Measurements from ENCODE around the gene HBD.
A peak's percentile ranks its signal among the peaks of the same experiment; 100 is the strongest.

HBD gene

DNA sequence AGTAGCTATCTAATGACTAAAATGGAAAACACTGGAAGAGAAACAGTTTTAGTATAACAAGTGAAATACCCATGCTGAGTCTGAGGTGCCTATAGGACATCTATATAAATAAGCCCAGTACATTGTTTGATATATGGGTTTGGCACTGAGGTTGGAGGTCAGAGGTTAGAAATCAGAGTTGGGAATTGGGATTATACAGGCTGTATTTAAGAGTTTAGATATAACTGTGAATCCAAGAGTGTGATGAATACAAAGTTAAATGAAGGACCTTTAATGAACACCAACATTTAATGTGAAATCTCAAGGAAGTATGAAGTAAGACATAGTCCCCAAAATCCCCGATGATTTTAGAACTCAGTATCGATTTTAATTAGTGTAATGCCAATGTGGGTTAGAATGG is 3.1 kb upstream of the HBD start:
- H3K9me3 ChIP-seq (ENCODE audit: control insufficient read depth, insufficient read depth, low read depth, low read length): no peaks in the 10 kb centered on the region
- no peaks in the 10 kb centered on the region for H3K4me1 ChIP-seq (ENCODE audit: control insufficient read depth, insufficient read depth, low read length)
- TF ChIP-seq ZNF549 (tag by site-specific recombination; IDR thresholded peaks at IDR 0.05) (no peak), ZFHX2 (tag by site-specific recombination; conservative IDR thresholded peaks at IDR 0.05) (no peak), ZNF610 (tag by site-specific recombination; IDR thresholded peaks at IDR 0.05; ENCODE audit: borderline replicate concordance) (no peak), ZNF211 (tag by site-specific recombination; IDR thresholded peaks at IDR 0.05; ENCODE audit: low read depth) (no peak), ZNF654 (tag by site-specific recombination; IDR thresholded peaks at IDR 0.05; ENCODE audit: low read depth) (no peak), PATZ1 (tag by site-specific recombination; IDR thresholded peaks at IDR 0.05) (no peak), ZNF626 (tag by site-specific recombination; IDR thresholded peaks at IDR 0.05) (no peak), ZNF174 (tag by site-specific recombination; IDR thresholded peaks at IDR 0.05) (no peak), KLF8 (tag by site-specific recombination; IDR thresholded peaks at IDR 0.05) (no peak), ZNF561 (tag by site-specific recombination; IDR thresholded peaks at IDR 0.05; ENCODE audit: borderline replicate concordance) (no peak), SETDB1 (IDR thresholded peaks at IDR 0.05; ENCODE audit: insufficient read length, low read length) (no peak), ZNF202 (tag by site-specific recombination; IDR thresholded peaks at IDR 0.05; ENCODE audit: borderline replicate concordance) (no peak)
- TF ChIP-seq, protein P1, sequence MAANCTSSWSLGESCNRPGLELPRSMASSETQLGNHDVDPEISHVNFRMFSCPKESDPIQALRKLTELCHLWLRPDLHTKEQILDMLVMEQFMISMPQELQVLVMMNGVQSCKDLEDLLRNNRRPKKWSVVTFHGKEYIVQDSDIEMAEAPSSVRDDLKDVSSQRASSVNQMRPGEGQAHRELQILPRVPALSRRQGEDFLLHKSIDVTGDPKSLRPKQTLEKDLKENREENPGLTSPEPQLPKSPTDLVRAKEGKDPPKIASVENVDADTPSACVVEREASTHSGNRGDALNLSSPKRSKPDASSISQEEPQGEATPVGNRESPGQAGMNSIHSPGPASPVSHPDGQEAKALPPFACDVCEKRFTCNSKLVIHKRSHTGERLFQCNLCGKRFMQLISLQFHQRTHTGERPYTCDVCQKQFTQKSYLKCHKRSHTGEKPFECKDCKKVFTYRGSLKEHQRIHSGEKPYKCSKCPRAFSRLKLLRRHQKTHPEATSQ (tag by site-specific recombination; IDR thresholded peaks at IDR 0.05): no peak
- no peak overlapping the region for H3K27ac ChIP-seq (ENCODE audit: extremely low read depth, low read depth, low read length)
- no peaks in the 10 kb centered on the region for H3K36me3 ChIP-seq (ENCODE audit: control insufficient read depth in 2 of 2, insufficient read depth in 1 of 2, low read length in 2 of 2)
- H3K4me3 ChIP-seq (ENCODE audit: low read depth, low read length): no peak overlapping the region
- CTCF ChIA-PET: no interaction called here
- POLR2A ChIA-PET: no interaction called here

GRCh38 chr11:5235364-5236095 is 1.2 kb upstream of the HBD start:
- POLR2A ChIA-PET: no interaction called here
- TF ChIP-seq BCL11A (tag by site-specific recombination; IDR thresholded peaks at IDR 0.05; ENCODE audit: low read depth) (no peak), PATZ1 (tag by site-specific recombination; IDR thresholded peaks at IDR 0.05) (no peak), EGR2 (tag by site-specific recombination; IDR thresholded peaks at IDR 0.05; ENCODE audit: low read depth) (no peak), SP3 (tag by site-specific recombination; IDR thresholded peaks at IDR 0.05) (no peak), ZNF366 (tag by site-specific recombination; conservative IDR thresholded peaks at IDR 0.05) (0 out of 2 replicates have a peak, but pooled peaks have one; percentile 12), MYNN (tag by site-specific recombination; IDR thresholded peaks at IDR 0.05; ENCODE audit: borderline replicate concordance) (no peak), ZNF362 (tag by site-specific recombination; IDR thresholded peaks at IDR 0.05) (no peak)
- TF ChIP-seq, protein P2, sequence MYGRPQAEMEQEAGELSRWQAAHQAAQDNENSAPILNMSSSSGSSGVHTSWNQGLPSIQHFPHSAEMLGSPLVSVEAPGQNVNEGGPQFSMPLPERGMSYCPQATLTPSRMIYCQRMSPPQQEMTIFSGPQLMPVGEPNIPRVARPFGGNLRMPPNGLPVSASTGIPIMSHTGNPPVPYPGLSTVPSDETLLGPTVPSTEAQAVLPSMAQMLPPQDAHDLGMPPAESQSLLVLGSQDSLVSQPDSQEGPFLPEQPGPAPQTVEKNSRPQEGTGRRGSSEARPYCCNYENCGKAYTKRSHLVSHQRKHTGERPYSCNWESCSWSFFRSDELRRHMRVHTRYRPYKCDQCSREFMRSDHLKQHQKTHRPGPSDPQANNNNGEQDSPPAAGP (tag by site-specific recombination; IDR thresholded peaks at IDR 0.05): no peak
- Histone ChIP-seq H3K9me3 (ENCODE audit: control insufficient read depth, insufficient read depth, low read depth, low read length) (no peaks in the 10 kb centered on the region), H3K36me3 (ENCODE audit: control insufficient read depth in 2 of 2, insufficient read depth in 1 of 2, low read length in 2 of 2) (no peaks in the 10 kb centered on the region), H3K4me1 (ENCODE audit: control insufficient read depth, insufficient read depth, low read length) (no peaks in the 10 kb centered on the region), H3K27ac (ENCODE audit: extremely low read depth, low read depth, low read length) (no peak overlapping the region), H3K4me3 (ENCODE audit: low read depth, low read length) (no peak overlapping the region)
- CTCF ChIA-PET: no interaction called here

Measured in HEK293 (cell line).